HepG2 (cell line): ENCODE results near the gene TLR6. TPM values are rescaled to one million over a fixed set of nuclear protein-coding genes. Genes with fewer than 3 reads are reported as not detected.
A peak's percentile ranks its signal among the peaks of the same experiment; 100 is the strongest.

ENCODE experiments used
- AGO2 ChIP-seq: fragments of 200-400 bp; formaldehyde crosslinking; optimal IDR thresholded peaks from 2 replicates; pipeline ENCODE3; 2017; ENCODE audit warnings: mild to moderate bottlenecking, low read depth, low read length, moderate library complexity
- CBX2 ChIP-seq, 2 experiments: fragments of 200-600 bp in 1 of 2; sonication (generic); formaldehyde crosslinking in 1 of 2; IDR thresholded peaks; 2 replicates each; pipeline versions ENCODE4 v1.7.0 to v1.8.1; 2018 to 2022; ENCODE audit warnings: low read depth in 2 of 2, low read length in 1 of 2, mild to moderate bottlenecking in 1 of 2, missing genetic modification reagents in 1 of 2
- FOSL1 ChIP-seq: sonication (generic); formaldehyde crosslinking; IDR thresholded peaks from 2 replicates; pipeline ENCODE4 v1.9.0; 2021; ENCODE audit warnings: missing genetic modification reagents, borderline replicate concordance
- IKZF5 ChIP-seq: IDR thresholded peaks from 2 replicates; pipeline ENCODE4 v1.6.1; 2018; ENCODE audit warnings: missing genetic modification reagents, mild to moderate bottlenecking, missing compliant biosample characterization
- KLF12 ChIP-seq: sonication (generic); formaldehyde crosslinking; IDR thresholded peaks from 2 replicates; pipeline ENCODE4 v1.4.0; 2020; ENCODE audit warnings: missing genetic modification reagents, borderline replicate concordance
- MBD4 ChIP-seq: IDR thresholded peaks from 2 replicates; pipeline ENCODE4 v1.6.1; 2012; ENCODE audit warnings: low read length, inconsistent platforms, borderline replicate concordance
- MXD3 ChIP-seq: IDR thresholded peaks from 2 replicates; pipeline ENCODE4 v1.6.1; 2016; ENCODE audit warnings: mild to moderate bottlenecking, missing biosample characterization, missing genetic modification reagents
- RORA ChIP-seq: sonication (generic); formaldehyde crosslinking; IDR thresholded peaks from 2 replicates; pipeline ENCODE4 v1.5.0; 2020; ENCODE audit warnings: mild to moderate bottlenecking, missing genetic modification reagents, moderate library complexity
- SP4 ChIP-seq: sonication (generic); formaldehyde crosslinking; IDR thresholded peaks from 2 replicates; pipeline ENCODE4 v1.8.1; 2023; ENCODE audit warnings: mild to moderate bottlenecking, missing genetic modification reagents
- TP53 ChIP-seq: sonication (generic); formaldehyde crosslinking; conservative IDR thresholded peaks from 2 replicates; pipeline ENCODE4 v1.4.0; 2020; ENCODE audit warnings: missing genetic modification reagents
- YEATS4 ChIP-seq: sonication (generic); formaldehyde crosslinking; IDR thresholded peaks from 2 replicates; pipeline ENCODE4 v1.4.0; 2020; ENCODE audit warnings: missing genetic modification reagents, borderline replicate concordance
- ZNF773 ChIP-seq: sonication (generic); formaldehyde crosslinking; IDR thresholded peaks from 2 replicates; pipeline ENCODE4 v1.4.0; 2020; ENCODE audit warnings: missing genetic modification reagents, borderline replicate concordance
- ZNF781 ChIP-seq: sonication (generic); formaldehyde crosslinking; IDR thresholded peaks from 2 replicates; pipeline ENCODE4 v1.5.1; 2020; ENCODE audit warnings: borderline replicate concordance, mild to moderate bottlenecking, missing genetic modification reagents; ENCODE audit errors: not compliant biosample characterization
- polyA plus RNA-seq, 8 experiments: library from polyadenylated mRNA; depleted of rRNA in 3 of 8; stranded (reverse) in 7 of 8; unstranded in 1 of 8; fragments of >200 nt; fragmentation: Illumina TruSeq in 4 of 8; extraction: Trizol in 4 of 8; gene quantifications; 2 replicates each; pipeline versions ENCODE4 v1.2.1 to v1.2.3, GENCODE V29; 2011 to 2016; ENCODE audit warnings: low read depth in 4 of 8, missing spikeins in 1 of 8, mixed read lengths in 1 of 8; ENCODE audit not compliant: insufficient read depth in 1 of 8
- total RNA-seq, 5 experiments: library from RNA; depleted of rRNA; stranded (reverse); fragments of >200 nt; fragmentation: Illumina TruSeq; extraction: Trizol; gene quantifications; 2 replicates each; pipeline ENCODE4 v1.2.3, GENCODE V29; 2016; ENCODE audit warnings: low read depth in 1 of 5
- TF ChIP-seq, protein P1 (sequence below): sonication (generic); formaldehyde crosslinking; IDR thresholded peaks from 2 replicates; pipeline ENCODE4 v1.4.0; 2020; ENCODE audit warnings: missing genetic modification reagents, borderline replicate concordance
- TF ChIP-seq, protein P2 (sequence below): sonication (generic); formaldehyde crosslinking; IDR thresholded peaks from 2 replicates; pipeline ENCODE4 v1.4.0; 2020; ENCODE audit warnings: mild to moderate bottlenecking, low read depth, missing genetic modification reagents
- TF ChIP-seq, protein P3 (sequence below): sonication (generic); formaldehyde crosslinking; IDR thresholded peaks from 2 replicates; pipeline ENCODE4 v1.5.0; 2020; ENCODE audit warnings: mild to moderate bottlenecking, low read depth, missing genetic modification reagents, borderline replicate concordance

The TLR6 gene
- total and polyA plus RNA-seq, 2 of the 13 experiments (the other 11 are each of a cell fraction or from before 2014, with no cell fraction given) = 0.33 to 0.71 TPM

- no peak for TF ChIP-seq AGO2
- TF ChIP-seq SP4 (CRISPR knock-in tag) = peak; percentile 44; the same call in 1 of the 2 replicates
- no peak for TF ChIP-seq RORA (CRISPR knock-in tag)
- TF ChIP-seq TP53 = no peak
- TF ChIP-seq IKZF5 (CRISPR knock-in tag) = peak; percentile 20; the same call in 1 of the 2 replicates
- no peak for TF ChIP-seq CBX2 (IDR thresholded peaks at IDR 0.05; ENCODE audit: low read depth, low read length)
- TF ChIP-seq CBX2 (CRISPR knock-in tag; IDR thresholded peaks at IDR 0.05; ENCODE audit: low read depth) = no peak
- TF ChIP-seq, protein P1, sequence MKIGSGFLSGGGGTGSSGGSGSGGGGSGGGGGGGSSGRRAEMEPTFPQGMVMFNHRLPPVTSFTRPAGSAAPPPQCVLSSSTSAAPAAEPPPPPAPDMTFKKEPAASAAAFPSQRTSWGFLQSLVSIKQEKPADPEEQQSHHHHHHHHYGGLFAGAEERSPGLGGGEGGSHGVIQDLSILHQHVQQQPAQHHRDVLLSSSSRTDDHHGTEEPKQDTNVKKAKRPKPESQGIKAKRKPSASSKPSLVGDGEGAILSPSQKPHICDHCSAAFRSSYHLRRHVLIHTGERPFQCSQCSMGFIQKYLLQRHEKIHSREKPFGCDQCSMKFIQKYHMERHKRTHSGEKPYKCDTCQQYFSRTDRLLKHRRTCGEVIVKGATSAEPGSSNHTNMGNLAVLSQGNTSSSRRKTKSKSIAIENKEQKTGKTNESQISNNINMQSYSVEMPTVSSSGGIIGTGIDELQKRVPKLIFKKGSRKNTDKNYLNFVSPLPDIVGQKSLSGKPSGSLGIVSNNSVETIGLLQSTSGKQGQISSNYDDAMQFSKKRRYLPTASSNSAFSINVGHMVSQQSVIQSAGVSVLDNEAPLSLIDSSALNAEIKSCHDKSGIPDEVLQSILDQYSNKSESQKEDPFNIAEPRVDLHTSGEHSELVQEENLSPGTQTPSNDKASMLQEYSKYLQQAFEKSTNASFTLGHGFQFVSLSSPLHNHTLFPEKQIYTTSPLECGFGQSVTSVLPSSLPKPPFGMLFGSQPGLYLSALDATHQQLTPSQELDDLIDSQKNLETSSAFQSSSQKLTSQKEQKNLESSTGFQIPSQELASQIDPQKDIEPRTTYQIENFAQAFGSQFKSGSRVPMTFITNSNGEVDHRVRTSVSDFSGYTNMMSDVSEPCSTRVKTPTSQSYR (CRISPR knock-in tag) = peak; percentile 33; the same call in 1 of the 2 replicates
- TF ChIP-seq, protein P2, sequence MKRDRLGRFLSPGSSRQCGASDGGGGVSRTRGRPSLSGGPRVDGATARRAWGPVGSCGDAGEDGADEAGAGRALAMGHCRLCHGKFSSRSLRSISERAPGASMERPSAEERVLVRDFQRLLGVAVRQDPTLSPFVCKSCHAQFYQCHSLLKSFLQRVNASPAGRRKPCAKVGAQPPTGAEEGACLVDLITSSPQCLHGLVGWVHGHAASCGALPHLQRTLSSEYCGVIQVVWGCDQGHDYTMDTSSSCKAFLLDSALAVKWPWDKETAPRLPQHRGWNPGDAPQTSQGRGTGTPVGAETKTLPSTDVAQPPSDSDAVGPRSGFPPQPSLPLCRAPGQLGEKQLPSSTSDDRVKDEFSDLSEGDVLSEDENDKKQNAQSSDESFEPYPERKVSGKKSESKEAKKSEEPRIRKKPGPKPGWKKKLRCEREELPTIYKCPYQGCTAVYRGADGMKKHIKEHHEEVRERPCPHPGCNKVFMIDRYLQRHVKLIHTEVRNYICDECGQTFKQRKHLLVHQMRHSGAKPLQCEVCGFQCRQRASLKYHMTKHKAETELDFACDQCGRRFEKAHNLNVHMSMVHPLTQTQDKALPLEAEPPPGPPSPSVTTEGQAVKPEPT (CRISPR knock-in tag) = 0 out of 2 replicates have a peak, but pooled peaks have one; percentile 1
- TF ChIP-seq, protein P3, sequence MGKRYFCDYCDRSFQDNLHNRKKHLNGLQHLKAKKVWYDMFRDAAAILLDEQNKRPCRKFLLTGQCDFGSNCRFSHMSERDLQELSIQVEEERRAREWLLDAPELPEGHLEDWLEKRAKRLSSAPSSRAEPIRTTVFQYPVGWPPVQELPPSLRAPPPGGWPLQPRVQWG = no peak
- TF ChIP-seq KLF12 (CRISPR knock-in tag) = peak; percentile 19; the same call in 1 of the 2 replicates
- no peak for TF ChIP-seq ZNF781 (CRISPR knock-in tag)
- no peak for TF ChIP-seq FOSL1
- TF ChIP-seq ZNF773 = 0 out of 2 replicates have a peak, but pooled peaks have one; percentile 15
- TF ChIP-seq YEATS4 (CRISPR knock-in tag) = peak; percentile 73; the same call in 1 of the 2 replicates
- no peak for TF ChIP-seq MBD4
- TF ChIP-seq MXD3 (CRISPR knock-in tag) = 0 out of 2 replicates have a peak, but pooled peaks have one; percentile 38
Measured at GRCh38 chr4:38867478-38868058, 11.0 kb upstream of the TLR6 start, which contains the start of gene FAM114A1 (continued).
